IMR-90 (cell line): Measurements from ENCODE around the gene CDC42BPG. TPM values are rescaled to one million over a fixed set of nuclear protein-coding genes. Genes with fewer than 3 reads are reported as not detected.

Source experiments
- ATAC-seq: fragments of 200-7000 bp; cut with Tn5 transposase; 2 replicates; pipeline ENCODE4 v1.9.1; 2020; ENCODE audit warnings: low read depth, mild to moderate bottlenecking, moderate library complexity
- BruUV-seq: library from RNA; stranded (reverse); fragments of 400-500 nt; replicated peaks from 2 replicates; lab custom pipeline; 2021; lab: Mats Ljungman, UMichigan
- CTCF ChIA-PET: fragments of 300-600 bp; formaldehyde crosslinking; extraction: SDS; loops from one replicate; lab custom pipeline; 2021; ENCODE audit warnings: antibody characterized with exemption; lab: Yijun Ruan, JAX
- POLR2A ChIA-PET: fragments of 300-600 bp; sonication (Branson Sonifier 250); formaldehyde crosslinking; loops from one replicate; lab custom pipeline; 2022; ENCODE audit warnings: antibody characterized with exemption; ENCODE audit not compliant: unreplicated experiment; lab: Charles Lee
- DNase-seq: peaks from one replicate; pipeline ENCODE4 v3.0.0; 2013
- H2AFZ ChIP-seq: replicated peaks from 2 replicates; pipeline ENCODE3; 2013; ENCODE audit warnings: low read length, mild to moderate bottlenecking; ENCODE audit not compliant: poor library complexity
- H2AK5ac ChIP-seq: 2 replicates; pipeline ENCODE4 v1.6.1; 2013; ENCODE audit warnings: low read depth, low read length, inconsistent platforms
- H2AK9ac ChIP-seq: replicated peaks from 2 replicates; pipeline ENCODE3; 2013; ENCODE audit warnings: mild to moderate bottlenecking, low read depth, low read length, moderate library complexity; ENCODE audit not compliant: poor library complexity
- H2BK120ac ChIP-seq: 2 replicates; pipeline ENCODE4 v1.6.1; 2013; ENCODE audit warnings: low read depth, low read length, inconsistent platforms
- H2BK15ac ChIP-seq: 3 replicates; pipeline ENCODE4 v1.6.1; 2013; ENCODE audit warnings: low read depth, low read length, inconsistent platforms
- H2BK20ac ChIP-seq: 2 replicates; pipeline ENCODE4 v1.6.1; 2013; ENCODE audit warnings: low read depth, mild to moderate bottlenecking, inconsistent platforms, low read length, moderate library complexity
- H2BK5ac ChIP-seq: 2 replicates; pipeline ENCODE4 v1.6.1; 2013; ENCODE audit warnings: mild to moderate bottlenecking, low read depth, low read length, inconsistent platforms; ENCODE audit not compliant: poor library complexity, severe bottlenecking
- H3K14ac ChIP-seq: replicated peaks from 2 replicates; pipeline ENCODE4 v1.6.1; 2013; ENCODE audit warnings: low read depth, low read length, inconsistent platforms
- H3K18ac ChIP-seq: 2 replicates; pipeline ENCODE4 v1.6.1; 2013; ENCODE audit warnings: low read depth, low read length, control low read depth
- H3K23ac ChIP-seq: 2 replicates; pipeline ENCODE4 v1.6.1; 2013; ENCODE audit warnings: low read depth, low read length, inconsistent platforms
- H3K27ac ChIP-seq: 2 replicates; pipeline ENCODE4 v1.5.1; 2013; ENCODE audit warnings: mild to moderate bottlenecking, control low read depth, low read length; ENCODE audit not compliant: insufficient read depth
- H3K27me3 ChIP-seq: 2 replicates; pipeline ENCODE4 v1.6.1; 2013; ENCODE audit warnings: low read length; ENCODE audit not compliant: control insufficient read depth, insufficient read depth
- H3K36me3 ChIP-seq: 2 replicates; pipeline ENCODE4 v1.6.1; 2013; ENCODE audit warnings: low read length, mixed read lengths; ENCODE audit not compliant: control insufficient read depth, insufficient read depth
- H3K4ac ChIP-seq: 2 replicates; pipeline ENCODE4 v1.6.1; 2013; ENCODE audit warnings: low read depth, low read length, inconsistent platforms
- H3K4me1 ChIP-seq: 2 replicates; pipeline ENCODE4 v1.6.1; 2013; ENCODE audit warnings: low read length, mixed read lengths; ENCODE audit not compliant: control insufficient read depth, insufficient read depth
- H3K4me2 ChIP-seq: 2 replicates; pipeline ENCODE4 v1.6.1; 2013; ENCODE audit warnings: low read depth, mild to moderate bottlenecking, control low read depth, low read length, moderate library complexity
- H3K4me3 ChIP-seq: 2 replicates; pipeline ENCODE4 v1.5.1; 2013; ENCODE audit warnings: low read depth, mild to moderate bottlenecking, control low read depth, low read length, moderate library complexity; ENCODE audit not compliant: insufficient read depth
- H3K56ac ChIP-seq: 2 replicates; pipeline ENCODE4 v1.6.1; 2013; ENCODE audit warnings: low read length, inconsistent platforms; ENCODE audit not compliant: insufficient read depth; ENCODE audit errors: extremely low read depth
- H3K79me1 ChIP-seq, 2 experiments: 2 replicates each; pipeline ENCODE4 v1.6.1; 2013; ENCODE audit warnings: low read length in 2 of 2, inconsistent platforms in 1 of 2, low read depth in 1 of 2
- H3K9ac ChIP-seq: 2 replicates; pipeline ENCODE4 v1.6.1; 2013; ENCODE audit warnings: low read depth, low read length, control low read depth
- H3K9me1 ChIP-seq: 2 replicates; pipeline ENCODE4 v1.6.1; 2013; ENCODE audit warnings: low read length, inconsistent platforms; ENCODE audit not compliant: insufficient read depth
- H3K9me3 ChIP-seq: 2 replicates; pipeline ENCODE4 v1.6.1; 2013; ENCODE audit warnings: low read length; ENCODE audit not compliant: control insufficient read depth, insufficient read depth
- H4K20me1 ChIP-seq: 2 replicates; pipeline ENCODE4 v1.6.1; 2013; ENCODE audit warnings: low read length, inconsistent platforms; ENCODE audit not compliant: insufficient read depth
- H4K5ac ChIP-seq: 2 replicates; pipeline ENCODE4 v1.6.1; 2013; ENCODE audit warnings: mild to moderate bottlenecking, low read depth, low read length, control low read depth
- H4K8ac ChIP-seq, 2 experiments: 2 replicates each; pipeline ENCODE4 v1.6.1; 2013; ENCODE audit warnings: low read depth in 2 of 2, low read length in 2 of 2, control low read depth in 1 of 2, inconsistent platforms in 1 of 2
- H4K91ac ChIP-seq: 2 replicates; pipeline ENCODE4 v1.6.1; 2013; ENCODE audit warnings: low read depth, low read length, inconsistent platforms; ENCODE audit not compliant: insufficient read depth
- MAFK ChIP-seq: IDR thresholded peaks from 2 replicates; pipeline ENCODE4 v1.6.1; 2012; ENCODE audit warnings: low read depth, low read length, improper control_type of control experiment
- MAZ ChIP-seq: IDR thresholded peaks from 2 replicates; pipeline ENCODE4 v1.6.1; 2012; ENCODE audit warnings: low read depth, mild to moderate bottlenecking, low read length, improper control_type of control experiment, moderate library complexity, borderline replicate concordance
- POLR2A ChIP-seq: IDR thresholded peaks from 2 replicates; pipeline ENCODE4 v1.6.1; 2012; ENCODE audit warnings: mild to moderate bottlenecking, low read depth, low read length
- RAD21 ChIP-seq: IDR thresholded peaks from 2 replicates; pipeline ENCODE4 v1.6.1; 2012; ENCODE audit warnings: low read length, improper control_type of control experiment
- SMC3 ChIP-seq: fragments of 150-350 bp; IDR thresholded peaks from 2 replicates; pipeline ENCODE4 v1.6.1; 2016; ENCODE audit warnings: low read depth, mild to moderate bottlenecking, antibody characterized with exemption, low read length, moderate library complexity
- WGBS, 2 experiments: methylation state at CpG; one replicate each; pipeline versions ENCODE4 v1.1.5 to v1.1.7; 2013; ENCODE audit warnings: missing lambda C conversion rate in 2 of 2; ENCODE audit not compliant: insufficient read length in 1 of 2; ENCODE audit errors: extremely low coverage in 2 of 2; 5-methylcytosine and 5-hydroxymethylcytosine counted together
- dilution Hi-C: fragments of 300-500 bp; cut with HindIII; formaldehyde crosslinking; loops from one replicate; pipeline ENCODE4 v1.14.3; 2018; ENCODE audit warnings: low sequenced_read_pairs; ENCODE audit not compliant: unreplicated experiment
- in situ Hi-C: fragments of 300-500 bp; cut with MboI; formaldehyde crosslinking; loops from 3 replicates; pipeline ENCODE4 v1.14.3; 2019; ENCODE audit warnings: low sequenced_read_pairs, inconsistent platforms, mixed read lengths
- intact Hi-C: fragments of 100-400 bp; cut with micrococcal nuclease; formaldehyde crosslinking; loops from 2 replicates; pipeline ENCODE4 v1.10.0; 2022
- polyA plus RNA-seq, 3 experiments: library from polyadenylated mRNA; depleted of rRNA; stranded (reverse); fragments of >200 nt; gene quantifications; 2 replicates each; pipeline ENCODE4 v1.2.3, GENCODE V29; 2012; ENCODE audit warnings: low replicate concordance in 1 of 3
- total RNA-seq: library from RNA; depleted of rRNA; stranded (reverse); fragments of >200 nt; gene quantifications from 2 replicates; pipeline ENCODE4 v1.2.3, GENCODE V29; 2012
- TF ChIP-seq, protein P1 (sequence below): conservative IDR thresholded peaks from 2 replicates; pipeline ENCODE4 v1.5.1; 2012; ENCODE audit warnings: mild to moderate bottlenecking, low read depth, low read length, improper control_type of control experiment
- TF ChIP-seq, protein P2 (sequence below): fragments of 150-350 bp; IDR thresholded peaks from 2 replicates; pipeline ENCODE4 v1.6.1; 2017; ENCODE audit warnings: mild to moderate bottlenecking, antibody characterized with exemption, low read length, low read depth

CDC42BPG gene
- total and polyA plus RNA-seq, 2 of the 4 experiments (the other 2 are of a cell fraction) = under 0.01 to 0.12 TPM

DNA sequence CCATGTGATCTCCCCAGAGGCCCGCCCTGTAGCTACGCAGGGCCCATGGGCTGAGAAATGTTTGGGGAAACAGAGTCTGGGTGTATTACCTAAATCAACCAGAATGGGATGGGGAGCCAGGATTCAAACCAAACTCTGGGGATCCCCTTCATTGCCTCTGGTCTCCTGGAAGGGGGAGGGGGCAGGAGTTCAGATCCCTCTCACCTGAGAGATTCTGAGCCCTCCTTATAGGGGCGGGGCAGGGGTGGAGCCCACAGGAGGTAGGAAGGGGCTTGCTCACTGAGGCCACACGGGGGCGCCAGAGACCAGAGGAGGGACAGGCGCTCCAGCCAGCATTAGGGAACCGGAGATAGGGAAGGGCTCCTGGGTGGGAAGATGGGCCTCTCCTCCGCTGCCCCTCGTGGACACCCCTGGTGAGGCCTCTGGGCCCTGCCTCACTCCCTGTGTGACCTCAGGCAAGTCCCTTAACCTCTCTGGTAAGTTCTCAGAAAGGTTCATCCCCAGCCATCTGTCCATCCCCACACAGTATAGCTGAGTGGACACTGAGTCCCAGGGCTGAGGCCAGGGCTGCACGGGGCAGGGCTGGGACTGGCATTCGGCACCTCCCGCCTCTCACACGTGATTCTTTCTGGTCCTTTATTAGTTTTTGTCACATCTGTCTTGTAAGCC is 2.7 kb upstream of the CDC42BPG start:
- POLR2A ChIA-PET = no interaction called here
- intact Hi-C loops = loop anchor here (1.0 to 5.0 kb wide), 6 partner anchors 30 to 264 kb away; partner anchors contain the start of genes BATF2, PPP2R5B and TM7SF2

More for the DNA sequence above, 2.7 kb upstream of the CDC42BPG start:
- no peak overlapping the region for H3K4me2 ChIP-seq
- H2AK5ac ChIP-seq = peak overlapping the region; percentile 78
- in situ Hi-C loops (loop anchor here (5.0 to 10.0 kb wide), 2 partner anchors 45 to 158 kb away; no protein-coding TSS in a partner anchor), dilution Hi-C loops (no loop called here)
- H2BK5ac ChIP-seq = peak overlapping the region; percentile 2
- no peak overlapping the region; the same call in 1 of the 2 replicates for H3K14ac ChIP-seq
- peak overlapping the region; percentile 95 for H2AFZ ChIP-seq
- peak overlapping the region; percentile 67 for H4K91ac ChIP-seq
- no peaks in the 10 kb centered on the region for H3K9me3 ChIP-seq
- H3K9ac ChIP-seq = no peak overlapping the region
- peaks cover 20% of the 10 kb centered on the region for H3K4me1 ChIP-seq
- H2BK15ac ChIP-seq = peak overlapping the region; percentile 60; the same call in 1 of the 3 replicates
- peaks cover 0 to 28% of the 10 kb centered on the region in 2 experiments; a peak in 3 of 4 replicates for H3K79me1 ChIP-seq
- H3K9me1 ChIP-seq = no peaks in the 10 kb centered on the region
- H3K4me3 ChIP-seq = no peak overlapping the region
- DNase-seq (peak; percentile 80), ATAC-seq (peak; percentile 84)
- H2AK9ac ChIP-seq = peak overlapping the region; percentile 80
- H3K4ac ChIP-seq = peak overlapping the region; percentile 87
- BruUV-seq = no TSS peak
- H4K5ac ChIP-seq = peak overlapping the region; percentile 87
- no peaks in the 10 kb centered on the region for H3K27me3 ChIP-seq
- H2BK20ac ChIP-seq = peak overlapping the region; percentile 69; the same call in 1 of the 2 replicates
- H3K27ac ChIP-seq = no peak overlapping the region
- H2BK120ac ChIP-seq = peak overlapping the region; percentile 56; the same call in 1 of the 2 replicates
- H3K36me3 ChIP-seq = no peaks in the 10 kb centered on the region
- H4K20me1 ChIP-seq = no peaks in the 10 kb centered on the region
- H3K56ac ChIP-seq = no peak overlapping the region
- CTCF ChIA-PET = interaction anchor here (0.6 to 3.3 kb wide), 9 partner anchors 31 to 167 kb away, joined by 3 to 15 read pairs (median 5); partner anchors contain the start of genes ARL2, BATF2 and EHD1
- TF ChIP-seq, protein P1, sequence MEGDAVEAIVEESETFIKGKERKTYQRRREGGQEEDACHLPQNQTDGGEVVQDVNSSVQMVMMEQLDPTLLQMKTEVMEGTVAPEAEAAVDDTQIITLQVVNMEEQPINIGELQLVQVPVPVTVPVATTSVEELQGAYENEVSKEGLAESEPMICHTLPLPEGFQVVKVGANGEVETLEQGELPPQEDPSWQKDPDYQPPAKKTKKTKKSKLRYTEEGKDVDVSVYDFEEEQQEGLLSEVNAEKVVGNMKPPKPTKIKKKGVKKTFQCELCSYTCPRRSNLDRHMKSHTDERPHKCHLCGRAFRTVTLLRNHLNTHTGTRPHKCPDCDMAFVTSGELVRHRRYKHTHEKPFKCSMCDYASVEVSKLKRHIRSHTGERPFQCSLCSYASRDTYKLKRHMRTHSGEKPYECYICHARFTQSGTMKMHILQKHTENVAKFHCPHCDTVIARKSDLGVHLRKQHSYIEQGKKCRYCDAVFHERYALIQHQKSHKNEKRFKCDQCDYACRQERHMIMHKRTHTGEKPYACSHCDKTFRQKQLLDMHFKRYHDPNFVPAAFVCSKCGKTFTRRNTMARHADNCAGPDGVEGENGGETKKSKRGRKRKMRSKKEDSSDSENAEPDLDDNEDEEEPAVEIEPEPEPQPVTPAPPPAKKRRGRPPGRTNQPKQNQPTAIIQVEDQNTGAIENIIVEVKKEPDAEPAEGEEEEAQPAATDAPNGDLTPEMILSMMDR = peak; percentile 97
- peak; percentile 98 for TF ChIP-seq RAD21
- no peak for TF ChIP-seq MAFK
- TF ChIP-seq, protein P2, sequence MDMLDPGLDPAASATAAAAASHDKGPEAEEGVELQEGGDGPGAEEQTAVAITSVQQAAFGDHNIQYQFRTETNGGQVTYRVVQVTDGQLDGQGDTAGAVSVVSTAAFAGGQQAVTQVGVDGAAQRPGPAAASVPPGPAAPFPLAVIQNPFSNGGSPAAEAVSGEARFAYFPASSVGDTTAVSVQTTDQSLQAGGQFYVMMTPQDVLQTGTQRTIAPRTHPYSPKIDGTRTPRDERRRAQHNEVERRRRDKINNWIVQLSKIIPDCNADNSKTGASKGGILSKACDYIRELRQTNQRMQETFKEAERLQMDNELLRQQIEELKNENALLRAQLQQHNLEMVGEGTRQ = no peak
- TF ChIP-seq POLR2A = peak; percentile 61
- TF ChIP-seq MAZ = peak; percentile 83
- TF ChIP-seq SMC3 = peak; percentile 86
- H3K23ac ChIP-seq = 0 out of 2 replicates have a peak overlapping the region, but pooled peaks have one; percentile 4
- no peak overlapping the region for H3K18ac ChIP-seq
- peak overlapping the region in 1 of 2 experiments; percentile 76; a peak in 2 of 4 replicates for H4K8ac ChIP-seq
- WGBS, 2 experiments = 8% methylated on average over 2 of the region's 13 CpGs; no CpG with 5 or more reads in 1 of the 2 experiments
